GM18498 (cell line): ENCODE results near the gene PRPF38A.
"Not testable (repeated sequence)": the region's sequence is repeated elsewhere in the genome, so short reads cannot be mapped to it uniquely, and the experiment has no call there.

ENCODE experiments used
- ATAC-seq: cut with Tn5 transposase; IDR thresholded peaks from one replicate; pipeline ENCODE4 v1.9.1; 2021; ENCODE audit warnings: mild to moderate bottlenecking, moderate library complexity; ENCODE audit not compliant: unreplicated experiment

PRPF38A gene, protein sequence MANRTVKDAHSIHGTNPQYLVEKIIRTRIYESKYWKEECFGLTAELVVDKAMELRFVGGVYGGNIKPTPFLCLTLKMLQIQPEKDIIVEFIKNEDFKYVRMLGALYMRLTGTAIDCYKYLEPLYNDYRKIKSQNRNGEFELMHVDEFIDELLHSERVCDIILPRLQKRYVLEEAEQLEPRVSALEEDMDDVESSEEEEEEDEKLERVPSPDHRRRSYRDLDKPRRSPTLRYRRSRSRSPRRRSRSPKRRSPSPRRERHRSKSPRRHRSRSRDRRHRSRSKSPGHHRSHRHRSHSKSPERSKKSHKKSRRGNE

GRCh38 chr1:52404116-52404974 lies at the start of gene PRPF38A, which contains the start of gene ORC1:
Gene PRPF38A, plus strand, starts transcription at chr1:52404602. Its CDS starts 148 bp downstream, at chr1:52404750.
Gene ORC1, minus strand, starts transcription at chr1:52404423. Its CDS starts 2,200 bp downstream, at chr1:52402223.
- ATAC-seq: peak; percentile 94

DNA sequence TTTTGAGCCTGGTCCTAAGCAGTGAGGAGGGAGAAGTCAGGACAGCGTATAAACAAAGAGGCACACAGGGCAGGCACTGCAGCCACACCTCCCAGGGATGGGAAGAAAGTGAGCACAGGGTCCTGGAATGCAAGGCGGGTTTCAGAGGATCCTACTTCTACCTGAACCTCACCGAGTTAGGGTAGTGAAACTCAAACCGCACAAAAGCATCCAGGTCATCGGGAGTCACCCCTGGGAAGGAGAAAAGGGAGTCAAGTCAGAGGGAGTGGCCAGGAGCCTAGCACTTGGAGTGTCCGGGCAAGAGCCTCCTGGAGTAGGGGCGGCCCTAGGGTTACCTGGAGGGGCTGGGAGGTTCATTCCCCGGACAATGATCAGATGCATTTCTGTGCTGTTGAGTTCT lies 49.0 kb upstream of the PRPF38A start:
- ATAC-seq: no peak

GRCh38 chr1:52355847-52356505 lies 48.4 kb upstream of the PRPF38A start:
- no peak for ATAC-seq

- ATAC-seq: no peak
Observed at GRCh38 chr1:52356818-52357355, 47.5 kb upstream of the PRPF38A start.

GRCh38 chr1:52357397-52357796 lies 47.0 kb upstream of the PRPF38A start:
- no peak for ATAC-seq

GRCh38 chr1:52358851-52359497 lies 45.4 kb upstream of the PRPF38A start:
- ATAC-seq: no peak

DNA sequence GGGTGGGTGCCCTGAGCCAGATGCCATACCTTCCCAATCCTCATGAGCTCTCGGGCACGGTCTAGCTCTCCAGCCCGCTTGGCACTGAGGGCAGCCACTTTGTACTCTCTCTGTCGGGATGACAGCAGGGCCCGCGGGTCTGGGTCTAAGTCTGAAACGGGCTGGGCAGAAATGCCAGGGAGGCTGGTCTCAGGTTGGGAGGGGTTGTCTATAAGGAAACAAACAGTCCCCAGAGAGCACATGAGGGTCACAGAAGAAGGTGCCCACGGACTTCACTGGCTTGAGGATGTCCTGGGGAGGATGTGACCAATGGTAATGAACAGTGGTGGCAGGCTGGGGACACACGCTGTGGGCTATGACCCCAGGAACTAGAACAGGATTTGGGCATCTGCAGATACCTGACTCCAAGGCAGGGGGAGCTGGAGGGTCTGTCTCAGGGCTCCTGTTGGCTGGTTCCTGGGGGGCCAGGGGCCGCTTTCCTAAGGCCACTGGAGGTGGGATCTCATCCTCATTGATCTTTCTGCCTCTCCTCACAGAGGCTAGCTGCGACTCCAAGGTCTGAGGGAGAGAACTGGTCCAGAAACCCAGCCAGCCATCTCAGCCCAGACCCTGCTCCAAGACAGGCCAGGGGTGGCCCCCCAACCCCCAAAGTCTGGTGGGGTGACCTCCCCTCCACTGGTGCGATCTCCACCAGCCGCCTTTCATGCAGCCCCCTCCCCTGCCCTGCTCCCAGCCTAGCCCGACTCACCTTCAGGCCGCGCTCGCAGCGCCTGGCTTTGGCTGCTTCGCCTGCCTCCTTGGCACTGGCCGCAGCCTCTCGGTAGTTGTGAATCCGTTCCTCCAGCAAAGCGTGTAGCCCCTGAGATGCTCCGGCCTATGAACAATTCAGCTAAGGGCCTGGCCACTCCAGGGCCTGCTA lies 44.5 kb upstream of the PRPF38A start:
- ATAC-seq: no peak

DNA sequence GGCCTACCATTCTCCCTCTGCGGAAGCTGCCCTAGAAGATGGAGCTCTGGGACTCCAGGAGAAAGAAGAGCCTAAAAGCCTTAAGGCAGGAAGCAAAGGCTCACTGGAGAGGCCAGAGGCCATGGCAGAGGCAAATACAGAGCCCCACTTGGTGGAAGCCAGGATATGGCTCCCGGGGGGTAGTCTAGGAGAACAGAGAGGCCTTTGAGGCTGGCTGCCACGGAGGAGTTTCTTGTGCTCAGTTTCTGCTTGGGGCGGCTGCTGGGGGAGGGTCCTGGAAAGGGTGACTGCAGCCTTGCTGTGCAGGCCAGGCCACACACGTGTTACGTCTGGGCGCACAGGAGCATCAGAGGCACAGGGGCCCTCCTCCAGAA lies 43.8 kb upstream of the PRPF38A start:
- no peak for ATAC-seq

GRCh38 chr1:52364235-52364839 lies 40.1 kb upstream of the PRPF38A start:
- ATAC-seq: no peak

DNA sequence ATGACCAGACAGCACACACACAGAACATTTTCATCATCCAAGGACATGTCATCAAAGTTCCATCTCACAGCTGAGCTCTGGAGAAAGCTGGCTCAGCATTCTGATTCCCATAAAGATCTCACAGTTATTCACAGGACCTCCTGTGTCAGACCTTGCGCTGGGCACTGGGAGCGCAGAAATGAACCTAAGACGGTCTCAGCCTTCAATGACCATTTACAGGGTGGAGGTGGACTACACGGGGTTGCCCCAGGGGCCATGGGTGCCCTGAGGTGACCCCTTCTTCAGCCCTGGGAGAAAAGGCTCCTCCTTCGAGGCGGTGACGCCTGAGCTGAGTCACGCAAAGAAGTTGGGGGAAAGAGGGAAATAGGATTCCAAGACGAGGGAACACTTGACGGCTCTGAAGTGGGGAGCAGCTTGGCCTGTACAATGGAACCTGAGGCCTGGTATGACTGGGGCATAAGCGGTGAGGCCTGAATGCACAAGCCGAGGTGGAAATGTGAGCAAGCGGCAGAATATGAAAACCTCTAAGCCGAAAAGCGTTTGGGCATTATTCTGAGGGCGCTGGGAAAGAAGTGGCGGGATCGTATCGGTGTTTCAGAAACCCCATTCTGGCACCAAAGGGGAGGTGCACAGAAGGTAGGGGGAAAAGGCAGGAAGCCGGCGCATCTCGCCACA lies 39.2 kb upstream of the PRPF38A start:
- no peak for ATAC-seq

- peak; percentile 94 for ATAC-seq
Observed at GRCh38 chr1:52365746-52366516, 38.5 kb upstream of the PRPF38A start, which contains the start of gene CC2D1B. Gene CC2D1B, minus strand, starts transcription at chr1:52366205. Its CDS starts 1,585 bp downstream, at chr1:52364620.

- ATAC-seq: no peak
Observed at GRCh38 chr1:52366517-52366827, 37.9 kb upstream of the PRPF38A start.

- ATAC-seq: no peak
Observed at GRCh38 chr1:52367272-52367671, 37.1 kb upstream of the PRPF38A start.

DNA sequence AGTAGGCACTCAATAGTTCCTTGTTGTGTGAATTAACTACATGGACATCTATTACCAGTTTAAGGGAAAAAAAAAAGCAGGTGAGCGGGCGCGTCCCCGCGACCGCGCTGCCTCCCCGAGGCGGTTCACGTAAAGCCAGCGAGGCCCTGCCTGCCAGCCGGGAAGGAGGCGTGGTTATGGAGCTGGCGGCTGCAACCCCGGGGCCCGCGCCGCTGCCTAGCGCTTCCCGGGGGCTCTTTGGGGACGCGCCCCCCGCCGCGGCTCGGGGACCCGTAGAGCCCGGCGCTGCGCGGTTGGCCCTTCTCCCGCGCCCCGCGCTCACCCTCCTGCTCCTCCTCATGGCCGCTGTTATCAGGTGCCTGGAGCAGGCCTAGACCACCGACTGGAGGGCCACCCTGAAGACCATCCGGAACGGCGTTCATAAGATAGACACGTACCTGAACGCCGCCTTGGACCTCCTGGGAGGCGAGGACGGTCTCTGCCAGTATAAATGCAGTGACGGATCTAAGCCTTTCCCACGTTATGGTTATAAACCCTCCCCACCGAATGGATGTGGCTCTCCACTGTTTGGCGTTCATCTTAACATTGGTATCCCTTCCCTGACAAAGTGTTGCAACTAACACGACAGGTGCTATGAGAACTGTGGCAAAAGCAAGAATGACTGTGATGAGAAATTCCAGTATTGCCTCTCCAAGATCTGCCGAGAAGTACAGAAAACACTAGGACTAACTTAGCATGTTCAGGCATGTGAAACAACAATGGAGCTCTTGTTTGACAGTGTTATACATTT lies 35.8 kb upstream of the PRPF38A start:
- no peak for ATAC-seq

- not testable (repeated sequence) for ATAC-seq
Observed at GRCh38 chr1:52369851-52370250, 34.6 kb upstream of the PRPF38A start.

- no peak for ATAC-seq
Observed at GRCh38 chr1:52385376-52385775, 19.0 kb upstream of the PRPF38A start.

DNA sequence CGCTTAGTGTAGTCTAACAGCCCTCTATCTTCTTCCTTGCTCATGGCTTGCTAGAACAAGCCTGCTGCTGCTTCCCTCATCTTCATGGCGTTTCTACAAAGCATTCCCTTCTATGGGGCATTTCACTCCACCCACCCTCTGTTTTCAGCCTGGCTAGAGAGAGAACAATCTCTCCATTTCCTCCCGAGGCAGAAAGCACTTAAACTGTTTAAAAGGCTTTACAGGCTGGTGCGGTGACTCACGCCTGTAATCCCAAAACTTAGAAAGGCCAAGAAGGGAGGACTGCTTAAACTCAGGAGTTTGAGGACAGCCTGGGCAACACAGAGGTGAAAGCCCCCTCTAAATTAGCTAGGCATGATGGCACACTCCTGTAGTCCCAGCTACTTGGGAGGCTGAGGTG lies 17.9 kb upstream of the PRPF38A start:
- ATAC-seq: no peak
